HEK293 (cell line): Measurements from ENCODE around the gene NKAIN4.

ENCODE experiments used
- GFI1B ChIP-seq: fragments of 450-650 bp; formaldehyde crosslinking; IDR thresholded peaks from 2 replicates; pipeline ENCODE4 v1.5.1; 2016; ENCODE audit warnings: missing biosample characterization, missing genetic modification characterization
- PRDM1 ChIP-seq: fragments of 450-650 bp; formaldehyde crosslinking; IDR thresholded peaks from 2 replicates; pipeline ENCODE4; 2016; ENCODE audit warnings: missing biosample characterization, missing genetic modification characterization
- REPIN1 ChIP-seq: fragments of 450-650 bp; formaldehyde crosslinking; IDR thresholded peaks from 2 replicates; pipeline ENCODE4 v1.5.1; 2017; ENCODE audit warnings: missing biosample characterization, missing genetic modification characterization, low read depth
- REST ChIP-seq: fragments of 450-650 bp; formaldehyde crosslinking; IDR thresholded peaks from 2 replicates; pipeline ENCODE4 v1.5.1; 2016; ENCODE audit warnings: missing biosample characterization, missing genetic modification characterization
- TCF7L2 ChIP-seq: IDR thresholded peaks from 2 replicates; pipeline ENCODE4 v1.6.1; 2011; ENCODE audit warnings: low read depth, mild to moderate bottlenecking, inconsistent platforms, low read length, moderate library complexity, borderline replicate concordance
- ZNF114 ChIP-seq: fragments of 450-650 bp; formaldehyde crosslinking; IDR thresholded peaks from 2 replicates; pipeline ENCODE4 v1.5.0; 2017; ENCODE audit warnings: missing biosample characterization, missing genetic modification characterization
- ZNF510 ChIP-seq: fragments of 450-650 bp; formaldehyde crosslinking; IDR thresholded peaks from 2 replicates; pipeline ENCODE4 v1.5.1; 2018; ENCODE audit warnings: mild to moderate bottlenecking, missing genetic modification characterization, missing biosample characterization; ENCODE audit not compliant: insufficient replicate concordance
- ZNF555 ChIP-seq: fragments of 450-650 bp; formaldehyde crosslinking; conservative IDR thresholded peaks from 2 replicates; pipeline ENCODE4 v1.5.1; 2017; ENCODE audit warnings: missing biosample characterization, mild to moderate bottlenecking, missing genetic modification characterization, inconsistent platforms
- ZNF76 ChIP-seq: fragments of 450-650 bp; formaldehyde crosslinking; IDR thresholded peaks from 2 replicates; pipeline ENCODE4; 2016; ENCODE audit warnings: low read depth, missing biosample characterization, missing genetic modification characterization, borderline replicate concordance
- ZSCAN18 ChIP-seq: fragments of 450-650 bp; formaldehyde crosslinking; IDR thresholded peaks from 2 replicates; pipeline ENCODE4 v1.5.1; 2016; ENCODE audit warnings: missing biosample characterization, missing genetic modification characterization
- ZSCAN30 ChIP-seq: fragments of 450-650 bp; IDR thresholded peaks from 2 replicates; pipeline ENCODE4 v1.5.1; 2018; ENCODE audit warnings: missing biosample characterization, mild to moderate bottlenecking, missing genetic modification characterization, moderate library complexity
- TF ChIP-seq, protein P1 (sequence below): sonication (generic); formaldehyde crosslinking; IDR thresholded peaks from 2 replicates; pipeline ENCODE4 v1.8.1; 2022; ENCODE audit warnings: mild to moderate bottlenecking, moderate library complexity, missing genetic modification reagents
- TF ChIP-seq, protein P2 (sequence below): fragments of 450-650 bp; formaldehyde crosslinking; IDR thresholded peaks from 2 replicates; pipeline ENCODE4 v1.5.1; 2016; ENCODE audit warnings: missing biosample characterization, missing genetic modification characterization

GRCh38 chr20:63281742-63282665, 27.7 kb upstream of the NKAIN4 start:
- TF ChIP-seq, protein P1, sequence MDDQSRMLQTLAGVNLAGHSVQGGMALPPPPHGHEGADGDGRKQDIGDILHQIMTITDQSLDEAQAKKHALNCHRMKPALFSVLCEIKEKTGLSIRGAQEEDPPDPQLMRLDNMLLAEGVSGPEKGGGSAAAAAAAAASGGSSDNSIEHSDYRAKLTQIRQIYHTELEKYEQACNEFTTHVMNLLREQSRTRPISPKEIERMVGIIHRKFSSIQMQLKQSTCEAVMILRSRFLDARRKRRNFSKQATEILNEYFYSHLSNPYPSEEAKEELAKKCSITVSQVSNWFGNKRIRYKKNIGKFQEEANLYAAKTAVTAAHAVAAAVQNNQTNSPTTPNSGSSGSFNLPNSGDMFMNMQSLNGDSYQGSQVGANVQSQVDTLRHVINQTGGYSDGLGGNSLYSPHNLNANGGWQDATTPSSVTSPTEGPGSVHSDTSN (CRISPR knock-in tag) = no peak
- TF ChIP-seq, protein P2, sequence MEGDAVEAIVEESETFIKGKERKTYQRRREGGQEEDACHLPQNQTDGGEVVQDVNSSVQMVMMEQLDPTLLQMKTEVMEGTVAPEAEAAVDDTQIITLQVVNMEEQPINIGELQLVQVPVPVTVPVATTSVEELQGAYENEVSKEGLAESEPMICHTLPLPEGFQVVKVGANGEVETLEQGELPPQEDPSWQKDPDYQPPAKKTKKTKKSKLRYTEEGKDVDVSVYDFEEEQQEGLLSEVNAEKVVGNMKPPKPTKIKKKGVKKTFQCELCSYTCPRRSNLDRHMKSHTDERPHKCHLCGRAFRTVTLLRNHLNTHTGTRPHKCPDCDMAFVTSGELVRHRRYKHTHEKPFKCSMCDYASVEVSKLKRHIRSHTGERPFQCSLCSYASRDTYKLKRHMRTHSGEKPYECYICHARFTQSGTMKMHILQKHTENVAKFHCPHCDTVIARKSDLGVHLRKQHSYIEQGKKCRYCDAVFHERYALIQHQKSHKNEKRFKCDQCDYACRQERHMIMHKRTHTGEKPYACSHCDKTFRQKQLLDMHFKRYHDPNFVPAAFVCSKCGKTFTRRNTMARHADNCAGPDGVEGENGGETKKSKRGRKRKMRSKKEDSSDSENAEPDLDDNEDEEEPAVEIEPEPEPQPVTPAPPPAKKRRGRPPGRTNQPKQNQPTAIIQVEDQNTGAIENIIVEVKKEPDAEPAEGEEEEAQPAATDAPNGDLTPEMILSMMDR = no peak
- no peak for TF ChIP-seq ZNF510 (tag by site-specific recombination)
- TF ChIP-seq GFI1B (tag by site-specific recombination) = no peak
- no peak for TF ChIP-seq REST (tag by site-specific recombination)
- no peak for TF ChIP-seq PRDM1 (tag by site-specific recombination)
- no peak for TF ChIP-seq ZNF555
- TF ChIP-seq TCF7L2 = no peak
- no peak for TF ChIP-seq ZNF114 (tag by site-specific recombination)
- TF ChIP-seq ZNF76 = no peak
- TF ChIP-seq ZSCAN30 (tag by site-specific recombination) = no peak
- no peak for TF ChIP-seq ZSCAN18 (tag by site-specific recombination)
- no peak for TF ChIP-seq REPIN1 (tag by site-specific recombination)
